Left cardiac atrium (tissue), 4 donors: ENCODE data around the gene COQ8A. TPM values are rescaled to one million over a fixed set of nuclear protein-coding genes. Genes with fewer than 3 reads are reported as not detected.
"Not testable (repeated sequence)": the region's sequence is repeated elsewhere in the genome, so short reads cannot be mapped to it uniquely, and the experiment has no call there.

Source experiments
- ATAC-seq, 2 donors: fragments of 200-7000 bp; cut with Tn5 transposase; one replicate each; pipeline ENCODE4 v1.9.1; 2020; ENCODE audit warnings: mild to moderate bottlenecking in 2 of 2, moderate library complexity in 2 of 2
- DNase-seq: peaks from one replicate; pipeline ENCODE4 v3.0.0-alpha.2; 2020
- intact Hi-C, 2 donors: fragments of 100-400 bp; cut with DNase I; formaldehyde crosslinking; loops; one replicate each; pipeline versions ENCODE4 v1.14.1 to v1.15.1; 2022 to 2023
- total RNA-seq, 2 donors: library from RNA; stranded (reverse); fragmentation: NEBNext Ultra II Directional; extraction: Animal tissue kit (Norgen Biotek cat#: 25700); gene quantifications; one replicate each; pipeline ENCODE4 v1.2.1, GENCODE V29; 2021
- donor health status: DM: no; HTN: yes; CAD: no.
- donor health status: DM: no; HTN: yes; CAD: no; lungs with severe emphysema.
- donor health status: DM: yes; HTN: yes; CAD: no.
- donor health status: Dilated cardiomyopathy.

Gene COQ8A
- total RNA-seq, 2 donors from 2014 or later, result 107 to 179 TPM

DNA sequence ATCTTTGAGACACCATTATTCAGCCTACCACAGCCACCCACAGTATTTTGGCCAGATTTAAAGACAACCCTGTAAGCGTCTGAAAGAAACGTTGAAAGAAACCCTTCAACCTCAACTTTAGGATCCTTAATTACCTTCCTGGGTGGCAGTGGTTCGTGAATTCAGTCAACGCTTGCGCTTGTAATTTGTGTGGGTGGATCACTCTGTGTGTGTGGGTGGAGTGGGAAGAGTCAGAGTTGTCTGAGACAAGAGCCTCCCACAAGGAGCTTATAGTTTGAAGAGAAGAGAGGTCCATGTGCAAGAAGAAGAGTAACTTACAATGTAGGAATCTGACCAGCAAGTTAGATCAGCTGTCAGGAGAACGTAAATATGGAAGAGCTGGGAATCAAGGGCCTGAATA lies 8.4 kb downstream of the COQ8A start:
- ATAC-seq (no peak), DNase-seq (no peak)
- intact Hi-C loops, result no loop called here

- ATAC-seq (no peak), DNase-seq (no peak)
- intact Hi-C loops, result no loop called here
Observed at GRCh38 chr1:226948996-226949395, 8.9 kb downstream of the COQ8A start.

GRCh38 chr1:226949401-226949800 lies 9.3 kb downstream of the COQ8A start:
- no peak for ATAC-seq
- intact Hi-C loops, result no loop called here
- DNase-seq, result no peak

DNA sequence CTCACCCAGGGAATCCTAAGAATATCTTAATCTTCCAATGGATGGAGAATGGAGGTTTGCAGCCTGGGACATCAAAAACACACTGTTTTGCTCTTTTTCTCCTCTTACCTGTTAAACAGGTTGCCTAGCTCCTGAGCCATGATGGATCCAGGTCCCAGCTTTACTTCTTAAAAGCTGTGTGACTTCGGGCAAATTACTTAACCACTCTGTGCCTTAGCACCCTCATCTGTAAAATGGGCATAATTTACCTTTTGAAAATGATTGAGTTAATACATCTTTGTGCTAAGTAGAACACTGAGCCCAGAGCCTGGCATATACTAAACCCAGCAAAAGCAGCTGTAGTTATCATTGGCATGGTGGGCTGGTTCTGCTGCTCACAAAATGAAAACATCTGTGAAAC lies 10.2 kb downstream of the COQ8A start:
- no peak for DNase-seq
- no peak for ATAC-seq
- intact Hi-C loops, result no loop called here

- intact Hi-C loops, result no loop called here
- no peak for ATAC-seq
- no peak for DNase-seq
Observed at GRCh38 chr1:226950871-226951270, 10.8 kb downstream of the COQ8A start.

GRCh38 chr1:226951286-226952117 lies 11.4 kb downstream of the COQ8A start:
- intact Hi-C loops, result no loop called here
- ATAC-seq (peak in 1 of 2 donors; percentile 53), DNase-seq (no peak)

GRCh38 chr1:226952118-226952441 lies 12.0 kb downstream of the COQ8A start:
- ATAC-seq, result no peak
- intact Hi-C loops, result no loop called here
- no peak for DNase-seq

DNA sequence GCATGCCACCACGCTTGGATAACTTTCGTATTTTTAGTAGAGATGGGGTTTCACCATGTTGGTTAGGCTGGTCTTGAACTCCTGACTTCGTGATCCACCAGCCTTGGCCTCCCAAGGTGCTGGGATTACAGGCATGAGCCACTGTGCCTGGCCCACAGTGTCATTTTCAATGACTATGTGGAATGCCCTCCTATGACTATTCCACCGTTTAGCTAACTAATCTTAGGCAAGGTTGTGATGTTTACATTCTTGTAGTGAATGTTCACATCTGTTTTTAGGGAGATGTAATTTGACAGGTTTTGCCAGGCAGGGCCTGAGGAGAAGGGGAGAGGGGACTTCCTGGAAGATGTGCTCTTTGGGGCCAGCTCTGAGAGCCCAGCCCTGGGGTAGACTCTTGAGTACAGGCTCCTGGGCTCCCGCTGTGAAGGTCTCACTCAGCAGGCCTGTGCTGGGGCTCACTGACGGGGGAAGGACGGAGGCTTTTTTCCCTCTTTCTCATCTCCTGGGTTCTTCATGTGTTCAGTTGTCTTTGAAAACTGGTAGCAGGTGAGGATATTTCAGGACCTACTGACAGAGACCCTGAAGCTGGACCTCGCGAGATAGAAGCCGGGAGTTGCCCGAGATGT lies 13.2 kb downstream of the COQ8A start:
- intact Hi-C loops, result no loop called here
- DNase-seq, result no peak
- no peak for ATAC-seq

DNA sequence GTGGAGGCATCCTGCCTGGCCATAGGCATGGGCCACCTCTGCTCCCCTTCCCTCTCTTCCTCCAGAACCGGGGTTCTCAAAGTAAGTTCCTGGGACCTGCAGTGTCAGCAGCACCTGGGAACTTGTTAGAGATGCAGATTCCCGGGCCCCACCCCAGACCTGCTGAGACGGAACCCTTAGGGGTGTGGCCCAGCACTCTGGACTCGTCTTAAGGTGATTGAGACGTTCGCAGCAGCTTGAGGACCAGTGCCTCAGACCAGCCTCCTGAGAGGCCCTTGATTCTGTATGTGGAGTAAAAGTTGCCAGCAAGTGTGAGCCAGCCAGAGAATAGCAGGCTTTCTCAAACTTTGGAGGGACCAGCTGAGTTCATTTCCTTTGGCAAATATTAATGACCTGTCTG lies 14.2 kb downstream of the COQ8A start:
- intact Hi-C loops, result no loop called here
- DNase-seq, result no peak
- ATAC-seq, result no peak

GRCh38 chr1:226954777-226955176 lies 14.7 kb downstream of the COQ8A start:
- DNase-seq (no peak), ATAC-seq (no peak)
- intact Hi-C loops, result no loop called here

DNA sequence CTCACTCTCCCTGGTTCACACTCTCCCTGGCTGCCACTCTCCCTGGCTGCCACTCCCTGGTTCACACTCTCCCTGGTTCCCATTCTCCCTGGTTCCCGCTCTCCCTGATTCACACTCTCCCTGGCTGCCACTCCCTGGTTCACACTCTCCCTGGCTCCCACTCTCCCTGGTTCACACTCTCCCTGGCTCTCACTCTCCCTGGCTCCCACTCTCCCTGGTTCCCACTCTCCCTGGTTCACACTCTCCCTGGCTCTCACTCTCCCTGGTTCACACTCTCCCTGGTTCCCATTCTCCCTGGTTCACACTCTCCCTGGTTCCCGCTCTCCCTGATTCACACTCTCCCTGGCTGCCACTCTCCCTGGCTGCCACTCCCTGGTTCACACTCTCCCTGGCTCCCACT lies 15.8 kb downstream of the COQ8A start:
- ATAC-seq, intact Hi-C loops: not testable (repeated sequence)

DNA sequence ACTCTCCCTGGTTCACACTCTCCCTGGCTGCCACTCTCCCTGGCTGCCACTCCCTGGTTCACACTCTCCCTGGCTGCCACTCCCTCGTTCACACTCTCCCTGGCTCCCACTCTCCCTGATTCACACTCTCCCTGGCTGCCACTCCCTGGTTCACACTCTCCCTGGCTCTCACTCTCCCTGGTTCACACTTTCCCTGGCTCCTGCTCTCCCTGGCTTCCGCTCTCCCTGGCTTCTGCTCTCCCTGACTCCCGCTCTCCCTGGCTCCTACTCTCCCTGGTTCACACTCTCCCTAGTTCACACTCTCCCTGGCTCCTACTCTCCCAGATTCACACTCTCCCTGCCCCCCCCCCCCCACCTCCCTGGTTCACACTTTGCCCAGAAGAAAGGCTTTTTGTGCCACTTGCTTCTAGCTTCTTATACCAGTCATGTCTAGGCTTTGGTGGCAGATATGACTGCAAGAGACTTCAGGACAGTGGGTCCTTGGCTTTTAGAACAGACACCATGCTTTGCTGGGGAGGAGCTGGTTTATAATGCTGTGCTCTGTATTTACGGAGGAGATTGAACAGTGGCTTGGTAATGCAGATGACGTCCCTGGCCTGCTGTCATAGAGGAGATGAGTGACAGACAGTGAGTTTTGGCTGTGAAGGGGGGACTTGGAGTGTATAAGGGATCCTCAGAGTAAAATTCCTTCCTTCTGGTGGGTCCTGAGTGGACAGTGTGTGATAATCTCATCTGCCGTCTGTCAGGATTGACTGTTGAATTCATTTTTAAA lies 17.0 kb downstream of the COQ8A start:
- intact Hi-C loops, result no loop called here
- no peak for DNase-seq
- ATAC-seq, result no peak

More for the DNA sequence above, 15.8 kb downstream of the COQ8A start:
- not testable (repeated sequence) for DNase-seq

DNA sequence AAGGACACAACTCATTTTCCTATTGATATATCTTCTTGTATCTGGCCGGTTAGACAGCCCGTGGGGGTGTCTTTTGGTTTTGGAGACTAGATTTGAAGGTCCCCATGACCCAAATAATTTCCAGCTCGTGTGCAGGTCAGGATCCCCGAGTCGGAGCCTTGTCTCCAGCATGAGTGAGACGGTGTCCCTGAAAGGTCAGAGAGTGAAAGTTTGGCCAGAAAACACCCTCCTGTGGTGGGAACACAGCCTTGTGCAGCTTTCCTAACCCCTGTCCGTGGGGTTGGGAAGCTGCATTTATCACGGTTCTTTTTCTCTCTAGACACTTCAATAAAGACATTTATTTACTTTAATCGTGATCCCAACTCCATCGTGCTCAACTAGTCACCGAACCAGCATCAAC lies 17.6 kb downstream of the COQ8A start:
- no peak for ATAC-seq
- intact Hi-C loops, result no loop called here
- no peak for DNase-seq

DNA sequence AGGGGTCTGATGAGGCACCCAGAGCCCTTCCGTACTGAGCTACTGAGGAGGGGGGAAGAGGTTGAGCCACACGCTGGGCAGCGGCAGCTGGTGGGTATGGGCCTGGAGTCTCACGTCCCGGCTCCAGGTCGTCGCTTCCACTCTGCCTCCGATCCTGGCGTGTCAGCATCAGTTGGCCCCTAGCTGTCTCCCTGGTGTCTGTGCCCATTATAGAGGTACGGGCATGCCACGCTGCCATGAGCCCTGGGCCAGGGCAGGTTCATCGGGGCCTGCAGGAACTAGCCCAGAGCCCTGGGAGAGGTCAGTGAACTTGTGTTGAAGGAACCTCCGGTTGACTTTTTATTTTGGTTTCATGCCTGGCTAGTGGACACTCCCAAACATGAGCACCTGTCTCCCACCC lies 18.2 kb downstream of the COQ8A start:
- DNase-seq (no peak), ATAC-seq (no peak)
- intact Hi-C loops, result no loop called here

DNA sequence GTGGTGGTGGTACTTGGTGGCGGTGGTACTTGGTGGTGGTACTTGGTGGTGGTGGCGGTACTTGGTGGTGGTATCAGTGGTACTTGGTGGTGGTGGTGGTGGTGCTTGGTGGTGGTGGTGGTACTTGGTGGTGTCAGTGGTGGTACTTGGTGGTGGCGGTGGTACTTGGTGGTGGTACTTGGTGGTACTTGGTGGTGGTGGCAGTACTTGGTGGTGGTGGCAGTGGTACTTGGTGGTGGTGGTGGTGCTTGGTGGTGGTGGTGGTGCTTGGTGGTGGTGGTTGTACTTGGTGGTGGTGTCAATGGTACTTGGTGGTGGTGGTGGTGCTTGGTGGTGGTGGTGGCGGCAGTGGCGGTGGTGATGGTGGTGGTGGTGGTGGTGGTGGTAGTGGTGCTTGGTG lies 20.2 kb downstream of the COQ8A start:
- DNase-seq, result no peak
- intact Hi-C loops, result no loop called here
- ATAC-seq, result no peak

DNA sequence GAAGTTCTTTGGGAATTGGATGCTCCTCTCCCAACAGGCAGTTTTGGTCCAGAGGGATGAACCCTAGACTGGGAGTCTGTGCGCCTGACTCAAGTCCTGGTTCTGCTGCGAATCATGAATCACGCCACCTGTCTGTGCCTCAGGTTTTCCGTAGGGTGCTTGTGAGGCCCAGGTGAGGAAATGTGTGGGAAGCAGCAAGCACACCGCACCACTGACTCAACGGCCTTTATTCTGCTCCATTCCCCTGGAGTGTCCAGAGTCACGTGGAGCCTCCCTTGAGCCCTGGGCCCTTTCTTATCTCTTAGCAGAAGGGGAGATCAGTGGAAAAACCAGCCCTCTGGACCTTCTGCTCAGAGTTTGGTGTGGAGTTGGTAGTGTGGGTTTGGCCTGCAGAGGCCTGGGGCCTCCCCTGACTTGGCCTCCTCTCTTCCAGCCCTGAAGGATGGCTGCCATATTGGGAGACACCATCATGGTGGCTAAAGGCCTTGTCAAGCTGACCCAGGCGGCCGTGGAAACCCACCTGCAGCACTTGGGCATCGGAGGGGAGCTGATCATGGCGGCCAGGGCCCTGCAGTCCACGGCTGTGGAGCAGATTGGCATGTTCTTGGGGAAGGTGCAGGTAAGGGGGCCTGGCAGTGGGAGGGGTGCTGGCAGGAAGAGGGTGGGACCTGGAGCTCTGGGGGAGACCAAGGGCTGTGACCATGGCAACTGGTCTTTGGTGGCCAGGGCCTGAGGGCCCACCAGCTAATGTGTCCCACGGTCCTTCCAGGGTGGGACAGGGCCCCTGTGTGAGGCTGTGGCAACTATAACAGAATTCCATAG lies 21.1 kb downstream of the COQ8A start:
- DNase-seq (no peak), ATAC-seq (no peak)
- intact Hi-C loops, result no loop called here

GRCh38 chr1:226962421-226963391 lies 22.6 kb downstream of the COQ8A start:
- DNase-seq (no peak), ATAC-seq (no peak)
- intact Hi-C loops, result no loop called here

DNA sequence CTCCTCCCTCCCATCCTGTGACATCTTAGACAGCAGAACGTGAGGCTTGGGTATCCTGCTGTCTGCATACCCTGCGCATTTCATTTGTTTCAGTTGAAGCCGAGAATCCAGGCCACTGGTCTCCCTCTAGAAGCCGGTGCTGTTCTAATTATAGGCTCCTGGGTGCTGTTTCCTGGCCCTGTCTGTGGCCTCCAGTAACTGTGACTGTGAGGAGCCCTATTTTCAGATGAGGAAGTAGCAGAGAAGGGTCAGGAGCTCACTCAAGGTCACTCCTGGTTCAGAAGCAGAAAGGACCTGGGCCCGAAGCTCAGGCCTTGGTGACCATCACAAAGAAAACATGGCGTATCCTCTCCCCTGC lies 24.0 kb downstream of the COQ8A start:
- peak; percentile 53 to 54 for ATAC-seq
- intact Hi-C loops, result no loop called here
- no peak for DNase-seq
